ENCODE measurements around the gene DSCAML1.

Gene DSCAML1

GRCh38 chr11:117690484-117691217 lies 106.4 kb downstream of the DSCAML1 start:
- no peak for DNase-seq (ENCODE audit: low spot score)

- DNase-seq (ENCODE audit: low spot score): no peak
These were observed 108.7 kb downstream of the DSCAML1 start for GRCh38 chr11:117688255-117688797.

- no peak for DNase-seq (ENCODE audit: low spot score)
These were observed 109.2 kb downstream of the DSCAML1 start for GRCh38 chr11:117687776-117688175.

- DNase-seq (ENCODE audit: low spot score): no peak
These were observed 110.3 kb downstream of the DSCAML1 start for GRCh38 chr11:117686711-117687110.

GRCh38 chr11:117685566-117685965 lies 111.5 kb downstream of the DSCAML1 start:
- no peak for DNase-seq (ENCODE audit: low spot score)

GRCh38 chr11:117684731-117685130 lies 112.3 kb downstream of the DSCAML1 start:
- no peak for DNase-seq (ENCODE audit: low spot score)

GRCh38 chr11:117684111-117684510 lies 112.9 kb downstream of the DSCAML1 start:
- no peak for DNase-seq (ENCODE audit: low spot score)

GRCh38 chr11:117681438-117681837 lies 115.6 kb downstream of the DSCAML1 start:
- DNase-seq (ENCODE audit: low spot score): no peak

GRCh38 chr11:117679461-117679860 lies 117.6 kb downstream of the DSCAML1 start:
- DNase-seq (ENCODE audit: low spot score): no peak

- no peak for DNase-seq (ENCODE audit: low spot score)
These were observed 118.2 kb downstream of the DSCAML1 start for GRCh38 chr11:117678658-117679406.

- no peak for DNase-seq (ENCODE audit: low spot score)
These were observed 119.2 kb downstream of the DSCAML1 start for GRCh38 chr11:117677729-117678310.

- DNase-seq (ENCODE audit: low spot score): no peak
These were observed 120.5 kb downstream of the DSCAML1 start for GRCh38 chr11:117676501-117676900.

GRCh38 chr11:117673602-117674001 lies 123.4 kb downstream of the DSCAML1 start:
- DNase-seq (ENCODE audit: low spot score): no peak

GRCh38 chr11:117671370-117671769 lies 125.6 kb downstream of the DSCAML1 start:
- DNase-seq (ENCODE audit: low spot score): no peak

- no peak for DNase-seq (ENCODE audit: low spot score)
These were observed 126.1 kb downstream of the DSCAML1 start for GRCh38 chr11:117670924-117671323.

GRCh38 chr11:117670443-117670842 lies 126.6 kb downstream of the DSCAML1 start:
- DNase-seq (ENCODE audit: low spot score): no peak

- no peak for DNase-seq (ENCODE audit: low spot score)
These were observed 127.4 kb downstream of the DSCAML1 start for GRCh38 chr11:117669616-117670015.

- no peak for DNase-seq (ENCODE audit: low spot score)
These were observed 128.0 kb downstream of the DSCAML1 start for GRCh38 chr11:117669062-117669461.

GRCh38 chr11:117668321-117668751 lies 128.7 kb downstream of the DSCAML1 start:
- DNase-seq (ENCODE audit: low spot score): no peak

GRCh38 chr11:117664897-117665296 lies 132.1 kb downstream of the DSCAML1 start:
- no peak for DNase-seq (ENCODE audit: low spot score)

GRCh38 chr11:117663821-117664220 lies 133.2 kb downstream of the DSCAML1 start:
- no peak for DNase-seq (ENCODE audit: low spot score)

- no peak for DNase-seq (ENCODE audit: low spot score)
These were observed 133.6 kb downstream of the DSCAML1 start for GRCh38 chr11:117663414-117663813.
